ENCODE measurements around the gene KIAA0753.

KIAA0753 gene

GRCh38 chr17:6547336-6547735, 93.2 kb downstream of the KIAA0753 start:
- DNase-seq (ENCODE audit: low read depth in 2 of 2), result no peak

GRCh38 chr17:6546069-6546718, 94.3 kb downstream of the KIAA0753 start:
- DNase-seq (ENCODE audit: low read depth in 2 of 2), result no peak

- no peak for DNase-seq (ENCODE audit: low read depth in 2 of 2)
These were observed 95.2 kb downstream of the KIAA0753 start for GRCh38 chr17:6545291-6545690.

GRCh38 chr17:6544011-6544370, 96.5 kb downstream of the KIAA0753 start:
- DNase-seq (ENCODE audit: low read depth in 2 of 2), result no peak

GRCh38 chr17:6543079-6544010, 97.2 kb downstream of the KIAA0753 start:
- DNase-seq (ENCODE audit: low read depth in 2 of 2), result no peak

- DNase-seq (ENCODE audit: low read depth in 2 of 2), result no peak
These were observed 97.9 kb downstream of the KIAA0753 start for GRCh38 chr17:6542577-6542976.

- no peak for DNase-seq (ENCODE audit: low read depth in 2 of 2)
These were observed 98.6 kb downstream of the KIAA0753 start for GRCh38 chr17:6541886-6542285.

DNA sequence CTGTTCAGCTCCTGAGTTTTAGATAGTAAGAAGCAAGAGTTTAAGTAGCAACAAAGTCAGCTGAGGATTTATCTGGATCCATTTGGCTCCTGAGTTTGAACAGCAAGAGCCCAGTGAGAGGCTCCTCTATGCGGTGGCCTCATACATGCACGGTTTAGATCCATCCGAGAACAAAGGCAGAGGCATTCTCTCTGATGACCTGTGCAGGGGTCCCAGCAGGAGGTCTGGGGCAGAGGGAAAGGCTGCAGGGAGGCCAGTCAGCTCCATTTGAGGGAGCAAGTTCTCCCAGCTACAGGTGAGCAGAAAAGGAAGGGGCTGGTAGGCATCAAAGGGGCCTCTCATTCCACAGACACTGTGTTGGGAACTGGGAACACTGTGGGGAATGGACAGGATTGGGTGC, 100.6 kb downstream of the KIAA0753 start:
- no peak for DNase-seq (ENCODE audit: low read depth in 2 of 2)

DNA sequence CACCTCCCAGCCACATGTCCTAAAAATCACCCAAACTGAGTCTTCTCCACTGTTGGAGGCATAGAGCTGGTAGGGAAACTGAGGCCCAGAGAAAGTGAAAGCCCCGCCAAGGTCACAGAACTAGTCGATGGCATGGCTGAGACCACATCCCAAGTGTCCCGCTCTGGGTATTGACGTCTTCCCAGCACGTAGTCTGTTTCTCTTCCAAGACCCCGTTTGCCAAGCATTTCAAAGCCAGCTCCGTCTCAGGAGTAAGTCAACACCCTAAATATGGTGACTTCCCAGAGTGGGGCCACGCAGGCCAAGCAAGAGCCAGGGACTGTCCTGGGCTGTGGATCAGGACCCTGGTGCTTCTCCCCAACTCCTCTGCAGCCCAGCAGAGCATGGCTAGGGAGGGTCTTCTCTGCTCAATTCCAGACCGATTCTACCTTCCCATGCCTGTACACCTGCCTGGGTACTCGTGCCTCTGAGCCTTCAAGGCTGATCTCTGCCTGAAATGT, 103.9 kb downstream of the KIAA0753 start:
- no peak for DNase-seq (ENCODE audit: low read depth in 2 of 2)

- no peak for DNase-seq (ENCODE audit: low read depth in 2 of 2)
These were observed 104.5 kb downstream of the KIAA0753 start for GRCh38 chr17:6536053-6536452.

DNA sequence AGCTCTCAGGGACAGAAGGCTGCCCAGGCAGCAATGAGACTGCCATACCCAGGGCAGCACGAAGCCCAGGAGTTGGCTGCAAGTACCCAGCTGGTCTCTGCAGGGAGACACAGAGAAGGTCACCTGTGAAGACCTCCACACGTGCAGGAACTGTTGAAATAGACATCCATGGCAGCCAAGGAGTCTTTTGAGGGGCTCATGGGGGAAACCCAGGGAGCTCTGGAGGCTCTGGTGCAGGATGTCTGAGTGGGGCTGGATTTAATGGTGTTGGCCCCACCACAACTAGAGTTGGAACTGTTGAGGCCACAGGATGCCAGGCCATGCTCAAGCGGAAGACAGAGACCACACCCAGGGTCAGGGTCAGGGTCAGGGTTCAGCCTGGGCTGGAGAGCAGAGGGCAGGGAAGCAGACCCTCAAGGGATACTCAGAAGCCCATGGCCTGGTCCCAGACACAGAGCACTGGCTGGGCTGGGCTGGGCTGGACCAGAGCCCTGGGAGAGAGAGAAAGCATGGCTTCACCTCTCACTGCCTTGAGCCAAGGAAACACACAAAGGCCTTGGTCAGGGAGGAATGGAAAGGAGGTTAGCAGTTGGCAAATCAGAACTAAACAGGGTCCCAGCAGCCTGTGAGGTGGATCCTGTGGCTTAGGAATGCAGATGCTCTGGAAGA, 105.5 kb downstream of the KIAA0753 start:
- no peak for DNase-seq (ENCODE audit: low read depth in 2 of 2)

DNA sequence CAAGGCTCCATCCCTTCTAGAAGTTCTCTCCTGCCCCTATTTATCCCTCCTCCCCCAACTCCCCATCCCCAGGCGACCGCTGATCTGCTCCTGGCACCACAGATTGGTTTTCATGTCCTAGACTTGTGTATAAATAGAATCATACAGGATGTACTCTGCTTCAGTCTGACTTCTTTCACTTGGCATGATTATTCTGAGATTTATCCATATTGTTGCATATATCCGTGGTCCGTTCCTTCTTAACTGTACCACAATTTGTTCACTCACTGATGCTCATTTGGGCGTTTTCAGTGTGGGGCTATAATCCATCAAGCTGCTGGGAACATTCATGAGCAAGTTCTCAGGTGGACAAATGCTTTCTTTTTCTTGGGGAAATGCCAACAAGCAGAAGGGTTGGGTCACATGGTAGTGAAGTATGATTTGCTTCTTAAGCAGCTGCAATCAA, 108.0 kb downstream of the KIAA0753 start:
- no peak for DNase-seq (ENCODE audit: low read depth in 2 of 2)

DNA sequence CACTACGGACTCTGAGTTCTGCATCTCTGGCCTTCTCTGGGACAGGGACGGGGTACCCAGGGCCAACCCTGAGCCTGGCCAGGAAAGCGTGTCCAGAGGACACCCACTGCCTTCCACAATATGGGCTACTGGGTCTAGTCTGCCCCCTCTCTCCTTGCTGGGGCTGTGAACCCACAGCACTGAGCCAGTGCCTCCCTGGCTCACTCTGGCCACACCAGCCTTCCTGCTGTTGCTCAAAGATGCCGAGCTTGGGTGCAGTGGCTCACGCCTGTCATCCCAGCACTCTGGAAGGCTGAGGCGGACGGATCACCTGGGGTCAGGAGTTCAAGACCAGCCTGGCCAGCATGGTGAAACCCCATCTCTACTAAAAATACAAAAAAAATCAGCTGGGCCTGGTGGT, 108.9 kb downstream of the KIAA0753 start:
- DNase-seq (ENCODE audit: low read depth in 2 of 2), result no peak

DNA sequence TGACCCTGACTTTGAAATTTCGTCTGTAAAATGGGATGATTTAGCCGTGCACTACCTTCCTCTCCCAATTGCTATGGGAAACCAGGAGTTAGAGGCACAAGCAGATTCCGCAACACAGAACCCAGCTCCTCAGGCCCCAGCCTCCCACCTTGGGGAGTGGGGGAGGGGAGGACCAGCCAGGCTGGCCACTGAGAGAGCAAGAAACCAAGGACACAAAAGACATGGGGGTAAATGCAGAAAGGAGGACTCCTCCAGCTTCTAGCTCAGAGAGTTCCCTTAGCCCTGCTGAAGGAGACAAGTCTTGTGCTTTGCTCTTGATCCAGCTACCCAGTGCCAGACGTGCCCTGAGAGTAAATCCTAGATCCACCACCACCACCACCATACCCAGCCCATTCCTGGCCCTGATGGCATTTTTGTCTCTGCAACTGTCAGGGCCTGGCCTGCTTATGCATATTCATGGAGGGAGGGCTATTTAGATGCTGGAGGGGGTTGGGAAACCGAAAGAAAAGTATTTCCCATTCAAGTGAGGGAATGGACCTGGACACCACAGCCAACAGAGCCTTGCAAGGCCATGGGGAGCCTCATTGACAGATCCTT, 110.1 kb downstream of the KIAA0753 start:
- DNase-seq (ENCODE audit: low read depth in 2 of 2), result no peak

DNA sequence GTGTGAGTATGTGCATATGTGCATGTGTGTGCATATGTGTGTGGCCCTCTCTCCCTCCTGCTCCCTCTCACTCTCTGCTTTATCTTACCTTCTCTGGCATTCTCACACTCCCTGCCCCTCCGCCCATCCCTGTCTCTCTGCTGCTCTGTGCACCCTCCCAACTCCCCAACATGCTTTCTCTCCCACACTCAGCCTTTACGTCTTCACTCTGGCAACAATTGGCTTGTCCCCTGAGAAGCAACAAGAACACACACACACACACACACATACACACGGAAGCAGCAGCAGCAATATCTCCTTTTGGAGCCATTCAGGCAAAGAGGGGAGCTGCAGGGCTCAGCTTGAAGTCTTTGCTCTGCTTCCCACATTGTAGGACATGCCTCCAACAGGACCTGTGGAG, 112.0 kb downstream of the KIAA0753 start:
- no peak for DNase-seq (ENCODE audit: low read depth in 2 of 2)
